Measurements from ENCODE around the gene LZTR1. TPM values are rescaled to one million over a fixed set of nuclear protein-coding genes. Genes with fewer than 3 reads are reported as not detected.

LZTR1 gene
- total RNA-seq, 1 donor from 2014 or later, result 87.0 TPM

DNA sequence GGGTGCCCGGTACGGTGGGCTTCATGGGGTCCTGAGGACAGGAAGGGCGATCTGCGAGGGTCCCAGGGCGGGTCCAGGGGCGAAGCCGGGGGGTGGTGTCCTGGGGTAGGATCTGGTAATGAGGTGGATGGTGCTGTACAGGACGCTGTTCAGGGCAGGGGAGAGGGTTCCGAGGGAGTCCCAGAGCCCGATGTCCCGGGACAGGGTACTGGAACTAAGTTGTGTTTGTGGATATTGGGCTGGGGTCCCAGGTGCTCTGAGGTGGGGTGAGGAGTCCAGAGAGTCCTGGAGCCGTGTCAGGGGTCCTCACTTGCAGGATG lies 426 bp downstream of the LZTR1 start:
- Mint-ChIP-seq H3K36me3 (ENCODE audit: low read depth) (peaks cover 7% of the 10 kb centered on the region), H3K27ac (ENCODE audit: unreplicated experiment) (peak overlapping the region; percentile 90), H3K4me1 (ENCODE audit: low read depth) (peaks cover 35% of the 10 kb centered on the region), H3K4me3 (ENCODE audit: unreplicated experiment) (peak overlapping the region; percentile 100), H3K9me3 (ENCODE audit: low read depth) (peaks cover 10% of the 10 kb centered on the region), H3K27me3 (ENCODE audit: low read depth) (peaks cover 2% of the 10 kb centered on the region)
- DNase-seq (ENCODE audit: low spot score), result no peak
- TF ChIP-seq, protein P1, sequence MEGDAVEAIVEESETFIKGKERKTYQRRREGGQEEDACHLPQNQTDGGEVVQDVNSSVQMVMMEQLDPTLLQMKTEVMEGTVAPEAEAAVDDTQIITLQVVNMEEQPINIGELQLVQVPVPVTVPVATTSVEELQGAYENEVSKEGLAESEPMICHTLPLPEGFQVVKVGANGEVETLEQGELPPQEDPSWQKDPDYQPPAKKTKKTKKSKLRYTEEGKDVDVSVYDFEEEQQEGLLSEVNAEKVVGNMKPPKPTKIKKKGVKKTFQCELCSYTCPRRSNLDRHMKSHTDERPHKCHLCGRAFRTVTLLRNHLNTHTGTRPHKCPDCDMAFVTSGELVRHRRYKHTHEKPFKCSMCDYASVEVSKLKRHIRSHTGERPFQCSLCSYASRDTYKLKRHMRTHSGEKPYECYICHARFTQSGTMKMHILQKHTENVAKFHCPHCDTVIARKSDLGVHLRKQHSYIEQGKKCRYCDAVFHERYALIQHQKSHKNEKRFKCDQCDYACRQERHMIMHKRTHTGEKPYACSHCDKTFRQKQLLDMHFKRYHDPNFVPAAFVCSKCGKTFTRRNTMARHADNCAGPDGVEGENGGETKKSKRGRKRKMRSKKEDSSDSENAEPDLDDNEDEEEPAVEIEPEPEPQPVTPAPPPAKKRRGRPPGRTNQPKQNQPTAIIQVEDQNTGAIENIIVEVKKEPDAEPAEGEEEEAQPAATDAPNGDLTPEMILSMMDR (IDR thresholded peaks at IDR 0.05), result no peak

DNA sequence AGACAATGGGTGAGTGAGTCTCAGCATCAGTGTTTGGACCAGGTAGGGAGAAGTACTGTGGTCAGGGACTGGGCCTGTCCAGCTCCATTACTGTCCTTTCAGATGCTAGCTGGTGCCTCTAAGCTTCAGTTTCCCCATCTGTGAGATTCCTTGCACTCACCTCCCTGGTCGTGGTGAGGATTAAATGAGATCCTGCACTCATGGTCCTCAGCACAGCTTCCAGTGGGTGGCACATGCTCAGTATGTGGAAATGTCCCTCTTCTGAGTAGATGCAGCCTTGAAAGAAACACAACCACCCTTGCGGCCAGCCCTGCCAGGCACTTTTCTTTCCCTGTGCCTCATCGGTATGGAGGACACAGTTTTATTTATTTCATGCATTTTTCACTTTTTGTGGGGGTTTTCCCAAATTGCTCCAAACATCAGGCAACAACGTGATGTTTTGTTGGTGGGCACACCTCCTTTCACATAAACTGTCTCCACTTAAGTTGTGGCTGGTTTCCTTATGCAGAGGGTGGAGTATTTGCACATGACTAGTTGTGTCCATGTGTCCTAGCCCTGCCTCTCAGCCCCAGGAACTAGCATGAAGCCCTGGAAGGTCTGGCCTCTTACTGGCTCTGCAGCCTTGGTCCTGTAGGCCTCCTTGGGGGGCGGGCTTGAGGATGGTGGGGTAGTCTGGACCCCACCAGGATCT lies 1.1 kb downstream of the LZTR1 start:
- Mint-ChIP-seq H3K27ac (ENCODE audit: unreplicated experiment) (peak overlapping the region; percentile 90), H3K9me3 (ENCODE audit: low read depth) (peaks cover 9% of the 10 kb centered on the region), H3K4me1 (ENCODE audit: low read depth) (peaks cover 35% of the 10 kb centered on the region), H3K27me3 (ENCODE audit: low read depth) (peaks cover 2% of the 10 kb centered on the region), H3K4me3 (ENCODE audit: unreplicated experiment) (peak overlapping the region; percentile 100), H3K36me3 (ENCODE audit: low read depth) (peaks cover 7% of the 10 kb centered on the region)
- no peak for DNase-seq (ENCODE audit: low spot score)
- TF ChIP-seq, protein P1 (IDR thresholded peaks at IDR 0.05), result no peak

DNA sequence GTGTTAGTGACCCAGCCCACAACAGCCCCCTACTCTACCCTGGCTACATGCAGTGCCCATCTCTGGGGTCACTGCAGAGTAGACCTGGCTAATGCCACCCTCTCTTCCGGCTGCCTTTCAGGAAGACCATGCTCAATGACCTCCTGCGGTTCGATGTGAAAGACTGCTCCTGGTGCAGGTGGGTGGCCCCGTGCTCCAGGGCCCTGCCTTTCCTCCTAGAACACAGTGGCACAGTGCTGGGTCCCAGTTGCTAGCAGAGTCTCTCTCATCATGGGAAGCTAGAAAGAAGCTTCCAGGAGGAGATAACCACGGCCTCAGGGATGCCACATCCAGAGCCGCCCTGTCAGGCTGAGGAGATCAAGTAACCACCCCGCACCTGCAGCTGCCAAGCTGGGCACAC lies 3.6 kb downstream of the LZTR1 start:
- Mint-ChIP-seq H3K27me3 (ENCODE audit: low read depth) (no peaks in the 10 kb centered on the region), H3K4me1 (ENCODE audit: low read depth) (peaks cover 27% of the 10 kb centered on the region), H3K4me3 (ENCODE audit: unreplicated experiment) (no peak overlapping the region), H3K36me3 (ENCODE audit: low read depth) (peaks cover 10% of the 10 kb centered on the region), H3K27ac (ENCODE audit: unreplicated experiment) (no peak overlapping the region), H3K9me3 (ENCODE audit: low read depth) (no peaks in the 10 kb centered on the region)
- DNase-seq (ENCODE audit: low spot score), result no peak
- TF ChIP-seq, protein P1 (IDR thresholded peaks at IDR 0.05), result no peak

DNA sequence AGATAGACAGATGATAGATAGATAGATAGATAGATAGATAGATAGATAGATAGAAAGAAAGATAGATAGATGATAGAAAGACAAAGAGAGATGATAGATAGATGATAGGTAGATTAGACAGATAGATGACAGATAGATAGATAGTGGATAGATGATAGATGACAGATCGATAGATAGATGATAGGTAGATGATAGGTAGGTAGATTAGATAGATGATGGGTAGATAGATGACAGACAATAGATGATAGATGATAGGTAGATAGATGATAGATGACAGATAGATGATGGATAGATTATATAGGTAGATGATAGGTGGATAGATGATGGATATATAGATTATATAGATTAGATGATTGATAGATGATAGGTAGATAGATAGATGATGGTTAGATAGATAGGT lies 4.3 kb downstream of the LZTR1 start:
- no peaks in the 10 kb centered on the region for H3K9me3 Mint-ChIP-seq (ENCODE audit: low read depth)
- peaks cover 10% of the 10 kb centered on the region for H3K36me3 Mint-ChIP-seq (ENCODE audit: low read depth)
- TF ChIP-seq, protein P1 (IDR thresholded peaks at IDR 0.05), result no peak
- H3K4me3 Mint-ChIP-seq (ENCODE audit: unreplicated experiment), result no peak overlapping the region
- no peak overlapping the region for H3K27ac Mint-ChIP-seq (ENCODE audit: unreplicated experiment)
- H3K4me1 Mint-ChIP-seq (ENCODE audit: low read depth), result peaks cover 23% of the 10 kb centered on the region
- no peak for DNase-seq (ENCODE audit: low spot score)
- H3K27me3 Mint-ChIP-seq (ENCODE audit: low read depth), result no peaks in the 10 kb centered on the region

DNA sequence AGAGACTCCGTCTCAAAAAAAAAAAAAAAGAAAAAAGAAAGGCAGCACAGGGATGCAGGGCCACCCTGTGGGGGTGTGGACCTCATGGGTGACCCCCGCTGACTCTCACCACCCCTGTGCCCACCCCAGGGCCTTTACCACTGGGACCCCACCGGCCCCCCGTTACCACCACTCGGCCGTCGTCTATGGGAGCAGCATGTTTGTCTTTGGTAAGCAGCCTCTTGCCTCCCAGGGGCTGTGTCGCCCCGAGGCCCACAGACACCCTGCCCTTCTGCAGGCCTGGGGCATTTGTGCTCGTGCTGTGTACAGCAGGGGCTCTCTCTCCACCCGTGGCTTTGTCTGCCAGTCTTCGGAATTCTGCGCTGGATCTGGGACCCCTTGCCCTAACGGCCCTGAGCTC lies 5.3 kb downstream of the LZTR1 start:
- no peak for DNase-seq (ENCODE audit: low spot score)
- Mint-ChIP-seq H3K27me3 (ENCODE audit: low read depth) (no peaks in the 10 kb centered on the region), H3K36me3 (ENCODE audit: low read depth) (peaks cover 10% of the 10 kb centered on the region), H3K4me1 (ENCODE audit: low read depth) (peaks cover 18% of the 10 kb centered on the region), H3K27ac (ENCODE audit: unreplicated experiment) (no peak overlapping the region), H3K4me3 (ENCODE audit: unreplicated experiment) (no peak overlapping the region), H3K9me3 (ENCODE audit: low read depth) (no peaks in the 10 kb centered on the region)
- TF ChIP-seq, protein P1 (IDR thresholded peaks at IDR 0.05), result no peak
